ENCODE measurements around the gene GMDS. TPM values are rescaled to one million over a fixed set of nuclear protein-coding genes. Genes with fewer than 3 reads are reported as not detected.

Gene GMDS
- total RNA-seq, 4 donors from 2014 or later, result 9.5 to 32.8 (median 22.4) TPM

- Histone ChIP-seq H3K4me1 (no peaks in the 10 kb centered on the region), H3K4me3 (replicated peaks in 1 of 3) (no peak overlapping the region), H3K36me3 (no peaks in the 10 kb centered on the region), H3K27ac (no peak overlapping the region), H3K27me3 (no peaks in the 10 kb centered on the region), H3K9me3 (no peaks in the 10 kb centered on the region)
- TF ChIP-seq POLR2A (IDR thresholded peaks at IDR 0.05), result no peak
- TF ChIP-seq CTCF (IDR thresholded peaks at IDR 0.05), result no peak
- DNase-seq, result no peak
- intact Hi-C loops (cut with DNase I), result no loop called here
Measured at GRCh38 chr6:2179950-2180349, 65.5 kb downstream of the GMDS start.

- intact Hi-C loops (cut with DNase I), result no loop called here
- Histone ChIP-seq H3K4me3 (replicated peaks in 1 of 3) (no peak overlapping the region), H3K4me1 (no peaks in the 10 kb centered on the region), H3K36me3 (no peaks in the 10 kb centered on the region), H3K9me3 (no peaks in the 10 kb centered on the region), H3K27me3 (no peaks in the 10 kb centered on the region), H3K27ac (no peak overlapping the region)
- 68 to 81% methylated on average over 1 of the region's 1 CpG for WGBS, 2 donors
- no peak for DNase-seq
- TF ChIP-seq POLR2A (IDR thresholded peaks at IDR 0.05) (no peak), CTCF (IDR thresholded peaks at IDR 0.05) (no peak)
Measured at GRCh38 chr6:2179241-2179640, 66.2 kb downstream of the GMDS start.

- intact Hi-C loops (cut with DNase I), result no loop called here
- 95% methylated on average over 4 of the region's 4 CpGs for WGBS, 2 donors
Measured at GRCh38 chr6:2178125-2178524, 67.3 kb downstream of the GMDS start.

GRCh38 chr6:2175825-2176224 is 69.6 kb downstream of the GMDS start:
- Histone ChIP-seq H3K4me1 (no peaks in the 10 kb centered on the region), H3K27me3 (no peaks in the 10 kb centered on the region), H3K9me3 (no peaks in the 10 kb centered on the region), H3K4me3 (replicated peaks in 1 of 3) (no peak overlapping the region), H3K27ac (no peak overlapping the region), H3K36me3 (no peaks in the 10 kb centered on the region)
- TF ChIP-seq CTCF (IDR thresholded peaks at IDR 0.05), result no peak
- TF ChIP-seq POLR2A (IDR thresholded peaks at IDR 0.05), result no peak
- intact Hi-C loops (cut with DNase I), result no loop called here
- WGBS, 2 donors, result 96% methylated on average over 2 of the region's 2 CpGs
- no peak for DNase-seq

More at GRCh38 chr6:2178125-2178524, 67.3 kb downstream of the GMDS start:
- Histone ChIP-seq H3K36me3 (no peaks in the 10 kb centered on the region), H3K27me3 (no peaks in the 10 kb centered on the region), H3K4me1 (no peaks in the 10 kb centered on the region), H3K27ac (no peak overlapping the region), H3K9me3 (no peaks in the 10 kb centered on the region), H3K4me3 (replicated peaks in 1 of 3) (no peak overlapping the region)
- no peak for TF ChIP-seq CTCF (IDR thresholded peaks at IDR 0.05)
- DNase-seq, result no peak

GRCh38 chr6:2173203-2173961 is 72.0 kb downstream of the GMDS start:
- intact Hi-C loops (cut with DNase I), result no loop called here
- Histone ChIP-seq H3K4me1 (no peaks in the 10 kb centered on the region), H3K9me3 (no peaks in the 10 kb centered on the region), H3K36me3 (no peaks in the 10 kb centered on the region), H3K27me3 (no peaks in the 10 kb centered on the region), H3K4me3 (replicated peaks in 1 of 3) (no peak overlapping the region), H3K27ac (no peak overlapping the region)
- no peak for DNase-seq
- WGBS, 2 donors, result 93 to 96% methylated on average over 4 of the region's 4 CpGs
- no peak for TF ChIP-seq CTCF (IDR thresholded peaks at IDR 0.05)
